Left lung (tissue), 14 donors: ENCODE measurements around the gene QARS1. TPM values are rescaled to one million over a fixed set of nuclear protein-coding genes. Genes with fewer than 3 reads are reported as not detected.
A peak's percentile ranks its signal among the peaks of the same experiment; 100 is the strongest.

Source experiments
- ATAC-seq: fragments of 200-7000 bp; cut with Tn5 transposase; one replicate; pipeline ENCODE4 v1.9.1; 2020; ENCODE audit warnings: moderate library complexity
- DNase-seq, 4 donors: peaks; one replicate each; pipeline ENCODE4 v3.0.0-alpha.2; 2013 to 2020
- H3K27ac ChIP-seq, 2 donors: fragments of 200-600 bp; sonication (generic) in 1 of 2; one replicate each; pipeline versions ENCODE4 v1.5.0 to v1.8.0; 2020 to 2021
- H3K27me3 ChIP-seq, 2 donors: fragments of 200-600 bp; sonication (generic) in 1 of 2; one replicate each; pipeline versions ENCODE4 v1.5.0 to v1.8.0; 2020 to 2021
- H3K36me3 ChIP-seq, 2 donors: fragments of 200-600 bp; sonication (generic) in 1 of 2; one replicate each; pipeline versions ENCODE4 v1.5.0 to v1.8.0; 2020 to 2021
- H3K4me1 ChIP-seq, 2 donors: fragments of 200-600 bp; one replicate each; pipeline ENCODE4 v1.8.0; 2021
- H3K4me3 ChIP-seq, 2 donors: fragments of 200-600 bp; sonication (generic) in 1 of 2; one replicate each; pipeline versions ENCODE4 v1.5.0 to v1.8.0; 2020 to 2021; ENCODE audit warnings: mild to moderate bottlenecking in 1 of 2
- H3K9me3 ChIP-seq, 2 donors: fragments of 200-600 bp; sonication (generic) in 1 of 2; one replicate each; pipeline versions ENCODE4 v1.5.0 to v1.8.0; 2020 to 2021
- intact Hi-C, 2 donors: fragments of 100-400 bp; cut with DNase I; formaldehyde crosslinking; loops; one replicate each; pipeline versions ENCODE4 v1.11.2 to v1.14.2; 2022
- long read RNA-seq, 12 donors: library from polyadenylated mRNA in 2 of 12; unstranded in 2 of 12; transcript quantifications; one replicate each; pipeline ENCODE4 v2.0.0 and lab custom pipeline, GENCODE V29; 2019 to 2026
- polyA plus RNA-seq, 6 donors: library from polyadenylated mRNA; unstranded; fragments of 120-200 nt; gene quantifications; one replicate each; pipeline ENCODE4 v1.2.1, GENCODE V29; 2013; ENCODE audit not compliant: insufficient read length in 6 of 6
- total RNA-seq, 2 donors: library from RNA; stranded (reverse); fragmentation: NEBNext Ultra II Directional; extraction: Animal tissue kit (Norgen Biotek cat#: 25700); gene quantifications; one replicate each; pipeline ENCODE4 v1.2.1, GENCODE V29; 2021
- TF ChIP-seq, protein P1 (sequence below), 2 donors: fragments of 200-600 bp; sonication (generic) in 1 of 2; IDR thresholded peaks; one replicate each; pipeline versions ENCODE4 v1.5.0 to v1.8.0; 2021; ENCODE audit warnings: antibody characterized with exemption in 2 of 2
- donor health status: DM: no; HTN: yes; CAD: no.
- donor health status: DM: no; HTN: no; CAD: no.

Gene QARS1
- total RNA-seq (100 to 1,000 TPM; 173 to 180 TPM), polyA plus RNA-seq (100 to 1,000 TPM; 288 to 323 (median 303) TPM)
- long read RNA-seq, donor 1, transcript QARS-201 (24 exons, 2,827 nt): major isoform, 42 of 120 reads
- long read RNA-seq, donor 1, transcript QARS-223 (4 exons, 679 nt): minor isoform, 9 of 120 reads
- long read RNA-seq, donor 1, partial matches to known transcripts: 54 of 120 reads
- long read RNA-seq, donor 1, other reads (novel, unspliced or antisense): 5 of 120 reads
- long read RNA-seq, donor 2, transcript QARS-201 (24 exons, 2,827 nt): major isoform, 31 of 104 reads
- long read RNA-seq, donor 2, transcript QARS-223 (4 exons, 679 nt): minor isoform, 13 of 104 reads
- long read RNA-seq, donor 2, transcript QARS-218 (2 exons, 600 nt): minor isoform, 5 of 104 reads
- long read RNA-seq, donor 2, partial matches to known transcripts: 52 of 104 reads
- long read RNA-seq, donor 2, other reads (novel, unspliced or antisense): 0 of 104 reads
- long read RNA-seq, donor 3, transcript QARS-201 (24 exons, 2,827 nt): major isoform, 25 of 62 reads
- long read RNA-seq, donor 3, transcript QARS-223 (4 exons, 679 nt): minor isoform, 5 of 62 reads
- long read RNA-seq, donor 3, partial matches to known transcripts: 28 of 62 reads
- long read RNA-seq, donor 3, other reads (novel, unspliced or antisense): 0 of 62 reads
- long read RNA-seq, donor 4, transcript QARS-201 (24 exons, 2,827 nt): major isoform, 41 of 64 reads
- long read RNA-seq, donor 4, partial matches to known transcripts: 13 of 64 reads
- long read RNA-seq, donor 4, other reads (novel, unspliced or antisense): 10 of 64 reads
- long read RNA-seq, donor 5, transcript QARS-201 (24 exons, 2,827 nt): major isoform, 29 of 84 reads
- long read RNA-seq, donor 5, transcript QARS-223 (4 exons, 679 nt): minor isoform, 7 of 84 reads
- long read RNA-seq, donor 5, partial matches to known transcripts: 30 of 84 reads
- long read RNA-seq, donor 5, other reads (novel, unspliced or antisense): 9 of 84 reads
- long read RNA-seq, donor 6, transcript QARS-201 (24 exons, 2,827 nt): major isoform, 32 of 98 reads
- long read RNA-seq, donor 6, transcript QARS-223 (4 exons, 679 nt): minor isoform, 12 of 98 reads
- long read RNA-seq, donor 6, transcript QARS-218 (2 exons, 600 nt): minor isoform, 6 of 98 reads
- long read RNA-seq, donor 6, partial matches to known transcripts: 33 of 98 reads
- long read RNA-seq, donor 6, other reads (novel, unspliced or antisense): 8 of 98 reads
- long read RNA-seq, donor 7, transcript QARS-201 (24 exons, 2,827 nt): major isoform, 14 of 41 reads
- long read RNA-seq, donor 7, partial matches to known transcripts: 23 of 41 reads
- long read RNA-seq, donor 7, other reads (novel, unspliced or antisense): 0 of 41 reads
- long read RNA-seq, donor 8, transcript QARS-201 (24 exons, 2,827 nt): major isoform, 27 of 65 reads
- long read RNA-seq, donor 8, partial matches to known transcripts: 34 of 65 reads
- long read RNA-seq, donor 8, other reads (novel, unspliced or antisense): 0 of 65 reads
- long read RNA-seq, donor 9, partial matches to known transcripts: 0 of 1 reads
- long read RNA-seq, donor 9, other reads (novel, unspliced or antisense): 0 of 1 reads
- long read RNA-seq, donor 10, transcript QARS-201 (24 exons, 2,827 nt): major isoform, 25 of 39 reads
- long read RNA-seq, donor 10, partial matches to known transcripts: 7 of 39 reads
- long read RNA-seq, donor 10, other reads (novel, unspliced or antisense): 4 of 39 reads
- long read RNA-seq, donor 11, transcript QARS-201 (24 exons, 2,827 nt): major isoform, 17 of 36 reads
- long read RNA-seq, donor 11, partial matches to known transcripts: 13 of 36 reads
- long read RNA-seq, donor 11, other reads (novel, unspliced or antisense): 0 of 36 reads
- long read RNA-seq, donor 12, transcript QARS-201 (24 exons, 2,827 nt): major isoform, 23 of 50 reads
- long read RNA-seq, donor 12, partial matches to known transcripts: 20 of 50 reads
- long read RNA-seq, donor 12, other reads (novel, unspliced or antisense): 0 of 50 reads

- Histone ChIP-seq H3K36me3 (peaks cover 0 to 56% of the 10 kb centered on the region in 2 donors), H3K27ac (peak within 1 kb of the TSS; percentile 54 to 86), H3K9me3 (no peaks in the 10 kb centered on the region), H3K4me3 (peak within 1 kb of the TSS; percentile 97 to 98), H3K27me3 (no peaks in the 10 kb centered on the region), H3K4me1 (peaks cover 6 to 28% of the 10 kb centered on the region in 2 donors)
- DNase-seq (peak; percentile 90 to 95 (median 93)), ATAC-seq (peak; percentile 100)
- TF ChIP-seq, protein P1, sequence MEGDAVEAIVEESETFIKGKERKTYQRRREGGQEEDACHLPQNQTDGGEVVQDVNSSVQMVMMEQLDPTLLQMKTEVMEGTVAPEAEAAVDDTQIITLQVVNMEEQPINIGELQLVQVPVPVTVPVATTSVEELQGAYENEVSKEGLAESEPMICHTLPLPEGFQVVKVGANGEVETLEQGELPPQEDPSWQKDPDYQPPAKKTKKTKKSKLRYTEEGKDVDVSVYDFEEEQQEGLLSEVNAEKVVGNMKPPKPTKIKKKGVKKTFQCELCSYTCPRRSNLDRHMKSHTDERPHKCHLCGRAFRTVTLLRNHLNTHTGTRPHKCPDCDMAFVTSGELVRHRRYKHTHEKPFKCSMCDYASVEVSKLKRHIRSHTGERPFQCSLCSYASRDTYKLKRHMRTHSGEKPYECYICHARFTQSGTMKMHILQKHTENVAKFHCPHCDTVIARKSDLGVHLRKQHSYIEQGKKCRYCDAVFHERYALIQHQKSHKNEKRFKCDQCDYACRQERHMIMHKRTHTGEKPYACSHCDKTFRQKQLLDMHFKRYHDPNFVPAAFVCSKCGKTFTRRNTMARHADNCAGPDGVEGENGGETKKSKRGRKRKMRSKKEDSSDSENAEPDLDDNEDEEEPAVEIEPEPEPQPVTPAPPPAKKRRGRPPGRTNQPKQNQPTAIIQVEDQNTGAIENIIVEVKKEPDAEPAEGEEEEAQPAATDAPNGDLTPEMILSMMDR (IDR thresholded peaks at IDR 0.05): no peak
- intact Hi-C loops: no loop called here
Observed at GRCh38 chr3:49104427-49105291, at the start of gene QARS1. QARS1 (minus strand) TSS chr3:49104757; CDS start chr3:49104733, 24 bp downstream.

GRCh38 chr3:49153349-49153912 lies 48.9 kb upstream of the QARS1 start:
- ATAC-seq (no peak), DNase-seq (no peak)
- Histone ChIP-seq H3K36me3 (no peaks in the 10 kb centered on the region), H3K27ac (no peak overlapping the region), H3K4me3 (no peak overlapping the region), H3K4me1 (no peaks in the 10 kb centered on the region), H3K9me3 (no peaks in the 10 kb centered on the region), H3K27me3 (no peaks in the 10 kb centered on the region)
- TF ChIP-seq, protein P1 (IDR thresholded peaks at IDR 0.05): no peak
- intact Hi-C loops: no loop called here

DNA sequence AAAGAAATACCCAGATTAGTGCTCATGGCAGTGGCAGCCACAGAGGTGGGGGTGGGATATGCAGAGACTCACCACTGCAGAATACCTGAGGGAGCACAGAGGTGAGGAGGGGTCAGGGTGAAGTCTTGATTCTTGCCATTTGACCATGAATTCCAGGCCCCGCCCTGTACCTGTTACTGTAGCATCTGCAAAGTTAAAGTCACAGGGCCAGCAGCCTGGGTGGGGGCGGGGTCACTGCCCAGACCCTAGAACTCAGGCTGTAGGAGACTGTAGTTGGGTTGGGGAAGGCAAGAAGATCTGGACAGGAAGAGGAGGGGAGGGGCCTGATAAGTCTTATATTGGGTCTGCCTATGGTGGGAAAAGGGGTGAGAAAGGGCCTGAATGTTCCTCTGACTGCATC lies 47.1 kb upstream of the QARS1 start:
- H3K9me3 ChIP-seq: no peaks in the 10 kb centered on the region
- H3K4me1 ChIP-seq: no peaks in the 10 kb centered on the region
- no peak overlapping the region for H3K27ac ChIP-seq
- DNase-seq (no peak), ATAC-seq (no peak)
- no peak overlapping the region for H3K4me3 ChIP-seq
- TF ChIP-seq, protein P1 (IDR thresholded peaks at IDR 0.05): no peak
- no peaks in the 10 kb centered on the region for H3K27me3 ChIP-seq
- H3K36me3 ChIP-seq: no peaks in the 10 kb centered on the region
- intact Hi-C loops: no loop called here
